Measurements from ENCODE around the gene DUOX2.

GRCh38 chr15:45130291-45131000 lies 16.5 kb upstream of the DUOX2 start:
- TF ChIP-seq CTCF (IDR thresholded peaks at IDR 0.05) (no peak), POLR2A (IDR thresholded peaks at IDR 0.05) (no peak)
